ENCODE data around the gene SYT14.

GRCh38 chr1:210132582-210132981 is 194.6 kb downstream of the SYT14 start:
- no peak for TF ChIP-seq CTCF (IDR thresholded peaks at IDR 0.05)
- TF ChIP-seq POLR2A (IDR thresholded peaks at IDR 0.05; ENCODE audit: low read depth) = no peak
